ENCODE data around the gene HOOK1. TPM values are rescaled to one million over a fixed set of nuclear protein-coding genes. Genes with fewer than 3 reads are reported as not detected.

Gene HOOK1
- polyA plus RNA-seq, 1 of the 3 experiments (the other 2 are of a cell fraction) = 0.35 TPM

- H3K4me1 ChIP-seq (ENCODE audit: control insufficient read depth in 1 of 2, insufficient read depth in 2 of 2, low read depth in 1 of 2, low read length in 1 of 2) = no peaks in the 10 kb centered on the region
- TF ChIP-seq YY1 (IDR thresholded peaks at IDR 0.05; ENCODE audit: low read depth) (no peak), EP300 (IDR thresholded peaks at IDR 0.05; ENCODE audit: borderline replicate concordance in 1 of 2, low read depth in 1 of 2, low read length in 1 of 2) (no peak), NFIC (IDR thresholded peaks at IDR 0.05; ENCODE audit: borderline replicate concordance) (no peak), GATA2 (CRISPR knock-in tag; IDR thresholded peaks at IDR 0.05) (no peak), CHD2 (IDR thresholded peaks at IDR 0.05; ENCODE audit: low read length, partially characterized antibody) (no peak), RFX5 (IDR thresholded peaks at IDR 0.05; ENCODE audit: low read length) (no peak), TCF12 (IDR thresholded peaks at IDR 0.05) (no peak), RXRA (IDR thresholded peaks at IDR 0.05; ENCODE audit: borderline replicate concordance, low read depth) (no peak), RAD21 (IDR thresholded peaks at IDR 0.05; ENCODE audit: low read length) (no peak), GABPA (IDR thresholded peaks at IDR 0.05; ENCODE audit: low read depth) (no peak), JUND (IDR thresholded peaks at IDR 0.05) (no peak), POLR2AphosphoS5 (IDR thresholded peaks at IDR 0.05; ENCODE audit: low read depth, low read length) (no peak), PBX3 (IDR thresholded peaks at IDR 0.05) (no peak), SIN3A (IDR thresholded peaks at IDR 0.05; ENCODE audit: borderline replicate concordance, low read depth, low read length) (no peak)
- TF ChIP-seq, protein P1, sequence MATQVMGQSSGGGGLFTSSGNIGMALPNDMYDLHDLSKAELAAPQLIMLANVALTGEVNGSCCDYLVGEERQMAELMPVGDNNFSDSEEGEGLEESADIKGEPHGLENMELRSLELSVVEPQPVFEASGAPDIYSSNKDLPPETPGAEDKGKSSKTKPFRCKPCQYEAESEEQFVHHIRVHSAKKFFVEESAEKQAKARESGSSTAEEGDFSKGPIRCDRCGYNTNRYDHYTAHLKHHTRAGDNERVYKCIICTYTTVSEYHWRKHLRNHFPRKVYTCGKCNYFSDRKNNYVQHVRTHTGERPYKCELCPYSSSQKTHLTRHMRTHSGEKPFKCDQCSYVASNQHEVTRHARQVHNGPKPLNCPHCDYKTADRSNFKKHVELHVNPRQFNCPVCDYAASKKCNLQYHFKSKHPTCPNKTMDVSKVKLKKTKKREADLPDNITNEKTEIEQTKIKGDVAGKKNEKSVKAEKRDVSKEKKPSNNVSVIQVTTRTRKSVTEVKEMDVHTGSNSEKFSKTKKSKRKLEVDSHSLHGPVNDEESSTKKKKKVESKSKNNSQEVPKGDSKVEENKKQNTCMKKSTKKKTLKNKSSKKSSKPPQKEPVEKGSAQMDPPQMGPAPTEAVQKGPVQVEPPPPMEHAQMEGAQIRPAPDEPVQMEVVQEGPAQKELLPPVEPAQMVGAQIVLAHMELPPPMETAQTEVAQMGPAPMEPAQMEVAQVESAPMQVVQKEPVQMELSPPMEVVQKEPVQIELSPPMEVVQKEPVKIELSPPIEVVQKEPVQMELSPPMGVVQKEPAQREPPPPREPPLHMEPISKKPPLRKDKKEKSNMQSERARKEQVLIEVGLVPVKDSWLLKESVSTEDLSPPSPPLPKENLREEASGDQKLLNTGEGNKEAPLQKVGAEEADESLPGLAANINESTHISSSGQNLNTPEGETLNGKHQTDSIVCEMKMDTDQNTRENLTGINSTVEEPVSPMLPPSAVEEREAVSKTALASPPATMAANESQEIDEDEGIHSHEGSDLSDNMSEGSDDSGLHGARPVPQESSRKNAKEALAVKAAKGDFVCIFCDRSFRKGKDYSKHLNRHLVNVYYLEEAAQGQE (IDR thresholded peaks at IDR 0.05; ENCODE audit: low read depth, low read length) = no peak
- no peak overlapping the region for H3K4me2 ChIP-seq
- H3K9me3 ChIP-seq = no peaks in the 10 kb centered on the region
- no peak for DNase-seq
- no peaks in the 10 kb centered on the region for H3K27me3 ChIP-seq (ENCODE audit: insufficient read depth)
- POLR2A ChIA-PET = no interaction called here
- H3K36me3 ChIP-seq (replicated peaks in 1 of 2; ENCODE audit: control insufficient read depth in 1 of 2, insufficient read depth in 2 of 2, low read length in 1 of 2) = no peaks in the 10 kb centered on the region
- no peaks in the 10 kb centered on the region for H3F3A ChIP-seq (replicated peaks; ENCODE audit: insufficient read depth)
- no peaks in the 10 kb centered on the region for H3K9me2 ChIP-seq
- no peak overlapping the region for H3K4me3 ChIP-seq (ENCODE audit: low read depth in 2 of 2, low read length in 1 of 2)
- H3K79me2 ChIP-seq (ENCODE audit: insufficient read depth) = no peaks in the 10 kb centered on the region
- no peaks in the 10 kb centered on the region for H4K20me1 ChIP-seq (ENCODE audit: insufficient read depth)
- no peak overlapping the region for H2AFZ ChIP-seq (ENCODE audit: low read depth)
- CTCF ChIA-PET = interaction anchor here (0.6 to 6.5 kb wide), 4 partner anchors 9 to 59 kb away, joined by 3 to 24 read pairs (median 7); no protein-coding TSS in a partner anchor
- H3K9ac ChIP-seq = no peak overlapping the region
- WGBS (ENCODE audit: low lambda C conversion rate) = 66% methylated on average over 7 of the region's 7 CpGs
- no peak overlapping the region for H3K27ac ChIP-seq (ENCODE audit: low read depth in 2 of 2, low read length in 1 of 2)
Measured at GRCh38 chr1:59892841-59893811, 78.4 kb downstream of the HOOK1 start.

All from SK-N-SH (cell line).